HEK293 (cell line): ENCODE results near the gene RGS7.
A peak's percentile ranks its signal among the peaks of the same experiment; 100 is the strongest.

ENCODE experiments used
- CTCF ChIA-PET: fragments of 350-600 bp; formaldehyde crosslinking; extraction: SDS; loops from one replicate; lab custom pipeline; 2021; ENCODE audit warnings: antibody characterized with exemption; lab: Yijun Ruan, JAX
- POLR2A ChIA-PET: fragments of 300-600 bp; formaldehyde crosslinking; extraction: SDS; loops from one replicate; lab custom pipeline; 2020; ENCODE audit warnings: antibody characterized with exemption, inconsistent platforms; lab: Yijun Ruan, JAX
- H3K27ac ChIP-seq: fragments of 200-500 bp; sonication (Bioruptor generic); 2 replicates; pipeline ENCODE4 v1.5.1; 2014; ENCODE audit warnings: low read depth, low read length, control low read depth, inconsistent platforms; ENCODE audit errors: extremely low read depth
- H3K36me3 ChIP-seq, 2 experiments: fragments of 200-500 bp in 1 of 2; sonication (Bioruptor generic) in 1 of 2; 1 replicate in 1 of 2; 2 replicates in 1 of 2; pipeline ENCODE4 v1.5.1; 2014 to 2017; ENCODE audit warnings: inconsistent platforms in 2 of 2, low read length in 2 of 2; ENCODE audit not compliant: control insufficient read depth in 2 of 2, insufficient read depth in 1 of 2
- H3K4me1 ChIP-seq: fragments of 200-500 bp; sonication (Bioruptor generic); 2 replicates; pipeline ENCODE4 v1.5.1; 2014; ENCODE audit warnings: mild to moderate bottlenecking, low read length, inconsistent platforms; ENCODE audit not compliant: control insufficient read depth, insufficient read depth
- H3K4me3 ChIP-seq: 2 replicates; pipeline ENCODE4 v1.5.1; 2011; ENCODE audit warnings: low read depth, mild to moderate bottlenecking, control low read depth, low read length, moderate library complexity
- H3K9me3 ChIP-seq: fragments of 200-500 bp; sonication (Bioruptor generic); 2 replicates; pipeline ENCODE4 v1.5.1; 2014; ENCODE audit warnings: low read depth, low read length, inconsistent platforms; ENCODE audit not compliant: control insufficient read depth, insufficient read depth
- FEZF1 ChIP-seq: fragments of 450-650 bp; formaldehyde crosslinking; IDR thresholded peaks from 2 replicates; pipeline ENCODE4 v1.5.1; 2016; ENCODE audit warnings: missing biosample characterization, missing genetic modification characterization
- GLI4 ChIP-seq: fragments of 450-650 bp; formaldehyde crosslinking; IDR thresholded peaks from 2 replicates; pipeline ENCODE4 v1.5.1; 2016; ENCODE audit warnings: missing biosample characterization, missing genetic modification characterization
- GLIS2 ChIP-seq: fragments of 450-650 bp; formaldehyde crosslinking; IDR thresholded peaks from 2 replicates; pipeline ENCODE4 v1.5.1; 2016; ENCODE audit warnings: missing biosample characterization, missing genetic modification characterization
- MEIS1 ChIP-seq: sonication (generic); formaldehyde crosslinking; IDR thresholded peaks from 2 replicates; pipeline ENCODE4 v1.8.1; 2022; ENCODE audit warnings: missing genetic modification reagents, mild to moderate bottlenecking, borderline replicate concordance
- SCRT2 ChIP-seq: fragments of 450-650 bp; formaldehyde crosslinking; IDR thresholded peaks from 2 replicates; pipeline ENCODE4 v1.5.1; 2016; ENCODE audit warnings: missing biosample characterization, missing genetic modification characterization
- YY2 ChIP-seq: fragments of 450-650 bp; formaldehyde crosslinking; IDR thresholded peaks from 2 replicates; pipeline ENCODE4 v1.5.1; 2016; ENCODE audit warnings: missing biosample characterization, missing genetic modification characterization
- ZBTB49 ChIP-seq: fragments of 450-650 bp; formaldehyde crosslinking; IDR thresholded peaks from 2 replicates; pipeline ENCODE4 v1.5.1; 2016; ENCODE audit warnings: missing biosample characterization, missing genetic modification characterization, low read depth
- ZBTB8A ChIP-seq: fragments of 450-650 bp; formaldehyde crosslinking; IDR thresholded peaks from 2 replicates; pipeline ENCODE4 v1.5.1; 2016; ENCODE audit warnings: missing biosample characterization, missing genetic modification characterization
- ZNF18 ChIP-seq: fragments of 450-650 bp; formaldehyde crosslinking; IDR thresholded peaks from 2 replicates; pipeline ENCODE4 v1.5.1; 2016; ENCODE audit warnings: missing biosample characterization, missing genetic modification characterization
- ZNF248 ChIP-seq: fragments of 450-650 bp; formaldehyde crosslinking; IDR thresholded peaks from 2 replicates; pipeline ENCODE4 v1.5.1; 2017; ENCODE audit warnings: missing biosample characterization, missing genetic modification characterization
- ZNF391 ChIP-seq: fragments of 450-650 bp; formaldehyde crosslinking; IDR thresholded peaks from 2 replicates; pipeline ENCODE4 v1.5.1; 2016; ENCODE audit warnings: low read depth, missing biosample characterization, missing genetic modification characterization, borderline replicate concordance
- ZNF416 ChIP-seq: fragments of 450-650 bp; formaldehyde crosslinking; IDR thresholded peaks from 2 replicates; pipeline ENCODE4 v1.5.1; 2016; ENCODE audit warnings: missing biosample characterization, missing genetic modification characterization
- ZNF473 ChIP-seq: fragments of 450-650 bp; formaldehyde crosslinking; IDR thresholded peaks from 2 replicates; pipeline ENCODE4 v1.5.1; 2017; ENCODE audit warnings: missing biosample characterization, missing genetic modification characterization
- ZNF510 ChIP-seq: fragments of 450-650 bp; formaldehyde crosslinking; IDR thresholded peaks from 2 replicates; pipeline ENCODE4 v1.5.1; 2018; ENCODE audit warnings: mild to moderate bottlenecking, missing genetic modification characterization, missing biosample characterization; ENCODE audit not compliant: insufficient replicate concordance
- ZNF544 ChIP-seq: fragments of 450-650 bp; formaldehyde crosslinking; IDR thresholded peaks from 2 replicates; pipeline ENCODE4 v1.5.0; 2017; ENCODE audit warnings: missing biosample characterization, missing genetic modification characterization
- ZNF548 ChIP-seq: fragments of 450-650 bp; formaldehyde crosslinking; IDR thresholded peaks from 2 replicates; pipeline ENCODE4 v1.5.1; 2016; ENCODE audit warnings: missing biosample characterization, missing genetic modification characterization
- ZNF561 ChIP-seq: fragments of 450-650 bp; IDR thresholded peaks from 2 replicates; pipeline ENCODE4 v1.5.1; 2018; ENCODE audit warnings: missing biosample characterization, missing genetic modification characterization, borderline replicate concordance
- ZSCAN30 ChIP-seq: fragments of 450-650 bp; IDR thresholded peaks from 2 replicates; pipeline ENCODE4 v1.5.1; 2018; ENCODE audit warnings: missing biosample characterization, mild to moderate bottlenecking, missing genetic modification characterization, moderate library complexity
- ZSCAN4 ChIP-seq: fragments of 450-650 bp; formaldehyde crosslinking; IDR thresholded peaks from 2 replicates; pipeline ENCODE4 v1.5.1; 2017; ENCODE audit warnings: missing biosample characterization, missing genetic modification characterization
- TF ChIP-seq, protein P1 (sequence below): fragments of 450-650 bp; formaldehyde crosslinking; IDR thresholded peaks from 2 replicates; pipeline ENCODE4 v1.5.1; 2017; ENCODE audit warnings: missing biosample characterization, missing genetic modification characterization
- TF ChIP-seq, protein P2 (sequence below): fragments of 450-650 bp; formaldehyde crosslinking; IDR thresholded peaks from 2 replicates; pipeline ENCODE4 v1.5.1; 2016; ENCODE audit warnings: missing biosample characterization, missing genetic modification characterization
- TF ChIP-seq, protein P3 (sequence below): fragments of 450-650 bp; formaldehyde crosslinking; IDR thresholded peaks from 2 replicates; pipeline ENCODE4 v1.5.1; 2016; ENCODE audit warnings: missing biosample characterization, missing genetic modification characterization

The RGS7 gene

DNA sequence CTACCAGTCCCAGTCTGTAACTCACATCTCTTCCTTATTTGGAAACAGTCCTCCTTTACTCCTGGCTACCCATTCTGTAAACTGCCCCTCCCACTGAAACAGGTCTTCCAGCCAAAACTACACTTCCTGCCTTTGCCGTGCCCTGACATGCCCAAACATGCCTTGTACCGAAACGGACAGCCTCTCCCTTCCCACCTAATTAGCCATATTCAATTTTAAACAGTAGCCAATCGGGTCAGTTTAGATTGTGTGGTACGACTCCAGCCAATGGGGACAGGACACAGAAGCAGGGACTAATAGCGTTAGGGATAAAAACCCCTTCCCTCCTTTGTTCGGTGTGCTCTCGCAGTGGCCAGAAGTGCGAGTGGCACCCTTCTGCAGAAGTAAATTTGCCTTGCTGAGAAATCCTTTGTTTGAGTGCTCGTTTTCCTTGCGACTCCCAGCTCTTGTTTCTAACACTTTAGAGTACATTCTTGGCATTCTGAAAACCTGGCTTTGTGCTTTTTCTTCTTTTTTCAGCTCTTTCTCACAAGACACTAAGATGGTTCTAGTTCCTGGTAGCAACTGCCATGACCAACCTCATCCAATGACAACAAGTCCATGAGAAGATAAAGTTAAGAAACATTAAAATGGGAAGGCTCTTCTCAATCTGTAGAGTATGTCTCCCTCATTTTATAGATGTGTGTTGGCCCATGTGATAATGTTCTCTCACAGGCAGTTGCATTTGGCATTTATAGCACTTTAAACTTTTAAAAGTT, 419.9 kb downstream of the RGS7 start (continued):
- TF ChIP-seq, protein P1, sequence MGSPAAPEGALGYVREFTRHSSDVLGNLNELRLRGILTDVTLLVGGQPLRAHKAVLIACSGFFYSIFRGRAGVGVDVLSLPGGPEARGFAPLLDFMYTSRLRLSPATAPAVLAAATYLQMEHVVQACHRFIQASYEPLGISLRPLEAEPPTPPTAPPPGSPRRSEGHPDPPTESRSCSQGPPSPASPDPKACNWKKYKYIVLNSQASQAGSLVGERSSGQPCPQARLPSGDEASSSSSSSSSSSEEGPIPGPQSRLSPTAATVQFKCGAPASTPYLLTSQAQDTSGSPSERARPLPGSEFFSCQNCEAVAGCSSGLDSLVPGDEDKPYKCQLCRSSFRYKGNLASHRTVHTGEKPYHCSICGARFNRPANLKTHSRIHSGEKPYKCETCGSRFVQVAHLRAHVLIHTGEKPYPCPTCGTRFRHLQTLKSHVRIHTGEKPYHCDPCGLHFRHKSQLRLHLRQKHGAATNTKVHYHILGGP (tag by site-specific recombination): no peak
- TF ChIP-seq ZNF391 (tag by site-specific recombination): no peak
- no peak for TF ChIP-seq ZNF416 (tag by site-specific recombination)
- TF ChIP-seq ZNF561 (tag by site-specific recombination): peak; percentile 94
- no peak for TF ChIP-seq GLIS2 (tag by site-specific recombination)
- TF ChIP-seq FEZF1: no peak
- no peak for TF ChIP-seq ZBTB49 (tag by site-specific recombination)
- TF ChIP-seq ZNF544 (tag by site-specific recombination): no peak
- no peak for TF ChIP-seq SCRT2 (tag by site-specific recombination)
- TF ChIP-seq ZNF473 (tag by site-specific recombination): no peak
- TF ChIP-seq ZSCAN4 (tag by site-specific recombination): no peak
- TF ChIP-seq, protein P2, sequence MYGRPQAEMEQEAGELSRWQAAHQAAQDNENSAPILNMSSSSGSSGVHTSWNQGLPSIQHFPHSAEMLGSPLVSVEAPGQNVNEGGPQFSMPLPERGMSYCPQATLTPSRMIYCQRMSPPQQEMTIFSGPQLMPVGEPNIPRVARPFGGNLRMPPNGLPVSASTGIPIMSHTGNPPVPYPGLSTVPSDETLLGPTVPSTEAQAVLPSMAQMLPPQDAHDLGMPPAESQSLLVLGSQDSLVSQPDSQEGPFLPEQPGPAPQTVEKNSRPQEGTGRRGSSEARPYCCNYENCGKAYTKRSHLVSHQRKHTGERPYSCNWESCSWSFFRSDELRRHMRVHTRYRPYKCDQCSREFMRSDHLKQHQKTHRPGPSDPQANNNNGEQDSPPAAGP (tag by site-specific recombination): no peak
- TF ChIP-seq YY2 (tag by site-specific recombination): no peak
- TF ChIP-seq ZSCAN30: no peak
- no peak for TF ChIP-seq MEIS1

DNA sequence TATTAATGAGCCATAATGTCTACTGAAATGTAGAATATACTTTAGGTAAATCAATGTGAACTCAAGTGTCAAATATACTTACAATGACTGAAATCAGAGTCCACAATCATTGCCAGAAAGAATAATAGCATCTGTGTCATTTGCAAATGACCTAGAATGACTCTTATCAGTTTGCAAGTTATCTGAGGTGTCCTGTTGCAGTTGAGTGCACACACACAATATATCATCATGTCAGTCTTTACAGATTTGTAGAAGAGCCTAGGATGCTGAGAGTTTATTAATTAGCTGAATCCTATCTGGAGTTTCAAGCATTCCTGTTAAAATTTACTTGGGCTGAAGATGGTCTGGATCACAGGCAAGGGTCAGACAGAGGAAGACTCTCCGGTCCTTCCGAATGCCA, 421.1 kb downstream of the RGS7 start:
- Histone ChIP-seq H3K4me3 (no peak overlapping the region), H3K4me1 (no peaks in the 10 kb centered on the region), H3K9me3 (0 out of 2 replicates have a peak, but pooled peaks cover 2% of the 10 kb centered on the region), H3K36me3 (no peaks in the 10 kb centered on the region), H3K27ac (no peak overlapping the region)
- ChIA-PET POLR2A (no interaction called here), CTCF (interaction anchor here (0.9 kb wide), 1 partner anchor 11 kb away, joined by 5 read pairs; no protein-coding TSS in a partner anchor)
- TF ChIP-seq ZNF510 (tag by site-specific recombination): no peak
- TF ChIP-seq GLI4 (tag by site-specific recombination): no peak
- no peak for TF ChIP-seq ZNF548 (tag by site-specific recombination)
- TF ChIP-seq, protein P3, sequence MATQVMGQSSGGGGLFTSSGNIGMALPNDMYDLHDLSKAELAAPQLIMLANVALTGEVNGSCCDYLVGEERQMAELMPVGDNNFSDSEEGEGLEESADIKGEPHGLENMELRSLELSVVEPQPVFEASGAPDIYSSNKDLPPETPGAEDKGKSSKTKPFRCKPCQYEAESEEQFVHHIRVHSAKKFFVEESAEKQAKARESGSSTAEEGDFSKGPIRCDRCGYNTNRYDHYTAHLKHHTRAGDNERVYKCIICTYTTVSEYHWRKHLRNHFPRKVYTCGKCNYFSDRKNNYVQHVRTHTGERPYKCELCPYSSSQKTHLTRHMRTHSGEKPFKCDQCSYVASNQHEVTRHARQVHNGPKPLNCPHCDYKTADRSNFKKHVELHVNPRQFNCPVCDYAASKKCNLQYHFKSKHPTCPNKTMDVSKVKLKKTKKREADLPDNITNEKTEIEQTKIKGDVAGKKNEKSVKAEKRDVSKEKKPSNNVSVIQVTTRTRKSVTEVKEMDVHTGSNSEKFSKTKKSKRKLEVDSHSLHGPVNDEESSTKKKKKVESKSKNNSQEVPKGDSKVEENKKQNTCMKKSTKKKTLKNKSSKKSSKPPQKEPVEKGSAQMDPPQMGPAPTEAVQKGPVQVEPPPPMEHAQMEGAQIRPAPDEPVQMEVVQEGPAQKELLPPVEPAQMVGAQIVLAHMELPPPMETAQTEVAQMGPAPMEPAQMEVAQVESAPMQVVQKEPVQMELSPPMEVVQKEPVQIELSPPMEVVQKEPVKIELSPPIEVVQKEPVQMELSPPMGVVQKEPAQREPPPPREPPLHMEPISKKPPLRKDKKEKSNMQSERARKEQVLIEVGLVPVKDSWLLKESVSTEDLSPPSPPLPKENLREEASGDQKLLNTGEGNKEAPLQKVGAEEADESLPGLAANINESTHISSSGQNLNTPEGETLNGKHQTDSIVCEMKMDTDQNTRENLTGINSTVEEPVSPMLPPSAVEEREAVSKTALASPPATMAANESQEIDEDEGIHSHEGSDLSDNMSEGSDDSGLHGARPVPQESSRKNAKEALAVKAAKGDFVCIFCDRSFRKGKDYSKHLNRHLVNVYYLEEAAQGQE (tag by site-specific recombination): no peak
- TF ChIP-seq ZNF18: no peak
- TF ChIP-seq ZBTB8A (tag by site-specific recombination): no peak
- TF ChIP-seq ZNF248 (tag by site-specific recombination): no peak
- TF ChIP-seq, all 188 proteins: peak for 0
